ENCODE results near the gene RFX2. TPM values are rescaled to one million over a fixed set of nuclear protein-coding genes. Genes with fewer than 3 reads are reported as not detected.
A peak's percentile ranks its signal among the peaks of the same experiment; 100 is the strongest.

RFX2 gene
- total and polyA plus RNA-seq, 8 donors = 1.8 to 14.0 (median 3.4) TPM

- FAIRE-seq (no peak), ATAC-seq (no peak), DNase-seq (peak in 2 of 6 donors; percentile 39 to 53)
- Histone ChIP-seq H3K4me1 (peaks cover 0 to 12% (median 5%) of the 10 kb centered on the region in 3 donors), H3K27ac (no peak overlapping the region), H3K9me3 (no peaks in the 10 kb centered on the region), H3K27me3 (no peaks in the 10 kb centered on the region), H3K4me3 (no peak overlapping the region), H3K36me3 (no peaks in the 10 kb centered on the region)
- no peak for TF ChIP-seq CTCF (IDR thresholded peaks at IDR 0.05)
- WGBS, 2 donors = 77 to 82% methylated on average over 21 of the region's 21 CpGs
- intact Hi-C loops (cut with DNase I) = loop anchor here in 2 of 3 donors (5.0 to 10.0 kb wide), 2 partner anchors 36 to 248 kb away; no protein-coding TSS in a partner anchor
Measured at GRCh38 chr19:6023085-6023682, 87.1 kb downstream of the RFX2 start.

GRCh38 chr19:6022570-6023064 lies 87.7 kb downstream of the RFX2 start:
- no peak for DNase-seq
- Histone ChIP-seq H3K36me3 (no peaks in the 10 kb centered on the region), H3K27ac (no peak overlapping the region), H3K9me3 (no peaks in the 10 kb centered on the region), H3K4me3 (no peak overlapping the region), H3K27me3 (no peaks in the 10 kb centered on the region), H3K4me1 (peaks cover 0 to 12% (median 5%) of the 10 kb centered on the region in 3 donors)
- WGBS, 2 donors = 64 to 72% methylated on average over 16 of the region's 16 CpGs
- ATAC-seq = peak in 1 of 4 donors; percentile 1
- peak in 2 of 4 donors; percentile 4 to 7 for TF ChIP-seq CTCF (IDR thresholded peaks at IDR 0.05)
- FAIRE-seq = no peak
- intact Hi-C loops (cut with DNase I) = loop anchor here in 2 of 3 donors (5.0 to 10.0 kb wide), 2 partner anchors 35 to 248 kb away; no protein-coding TSS in a partner anchor

- no peak overlapping the region for H3K4me3 ChIP-seq
- H3K27ac ChIP-seq = no peak overlapping the region
- H3K4me1 ChIP-seq = peaks cover 0 to 12% (median 5%) of the 10 kb centered on the region in 3 donors
- 51 to 52% methylated on average over 29 of the region's 29 CpGs for WGBS, 2 donors
- intact Hi-C loops (cut with DNase I) = loop anchor here in 2 of 3 donors (5.0 to 10.0 kb wide), 2 partner anchors 35 to 247 kb away; no protein-coding TSS in a partner anchor
- ATAC-seq (peak; percentile 80 to 92 (median 88)), DNase-seq (peak; percentile 71 to 87 (median 80)), FAIRE-seq (no peak)
- TF ChIP-seq CTCF (IDR thresholded peaks at IDR 0.05) = peak; percentile 66 to 82 (median 77)
- no peaks in the 10 kb centered on the region for H3K36me3 ChIP-seq
- no peaks in the 10 kb centered on the region for H3K27me3 ChIP-seq
- no peaks in the 10 kb centered on the region for H3K9me3 ChIP-seq
Measured at GRCh38 chr19:6021878-6022569, 88.3 kb downstream of the RFX2 start.

GRCh38 chr19:6020972-6021805 lies 89.1 kb downstream of the RFX2 start:
- DNase-seq (peak in 4 of 6 donors; percentile 23 to 66 (median 40)), ATAC-seq (peak; percentile 58 to 71 (median 59)), FAIRE-seq (no peak)
- intact Hi-C loops (cut with DNase I) = loop anchor here in 2 of 3 donors (5.0 to 10.0 kb wide), 2 partner anchors 34 to 246 kb away; no protein-coding TSS in a partner anchor
- 45 to 49% methylated on average over 22 of the region's 22 CpGs for WGBS, 2 donors
- H3K27ac ChIP-seq = peak overlapping the region in 2 of 4 donors; percentile 17 to 22
- peak in 1 of 4 donors; percentile 7 for TF ChIP-seq CTCF (IDR thresholded peaks at IDR 0.05)
- H3K27me3 ChIP-seq = no peaks in the 10 kb centered on the region
- H3K9me3 ChIP-seq = no peaks in the 10 kb centered on the region
- H3K36me3 ChIP-seq = no peaks in the 10 kb centered on the region
- H3K4me1 ChIP-seq = peaks cover 0 to 12% (median 5%) of the 10 kb centered on the region in 3 donors
- H3K4me3 ChIP-seq = no peak overlapping the region

Data from pancreas (tissue), 10 donors.